GM13976 (cell line): ENCODE measurements around the gene EXOC6B.

Source experiments
- DNase-seq: peaks from one replicate; pipeline ENCODE4 v3.0.0; 2012; ENCODE audit warnings: low spot score
- CTCF ChIP-seq: IDR thresholded peaks from 2 replicates; pipeline ENCODE4 v1.5.1; 2012; ENCODE audit warnings: borderline replicate concordance, mild to moderate bottlenecking; ENCODE audit not compliant: insufficient read depth; ENCODE audit errors: extremely low read depth, missing control alignments, control extremely low read depth
- in situ Hi-C: fragments of 300-500 bp; cut with MboI; formaldehyde crosslinking; loops from one replicate; pipeline ENCODE4 v1.12.0; 2022; ENCODE audit warnings: low sequenced_read_pairs, mixed read lengths, inconsistent platforms; ENCODE audit not compliant: unreplicated experiment

EXOC6B gene

GRCh38 chr2:72843301-72843700 is 17.5 kb upstream of the EXOC6B start:
- no peak for TF ChIP-seq CTCF
- DNase-seq, result no peak
- in situ Hi-C loops, result no loop called here

GRCh38 chr2:72841462-72842125 is 15.8 kb upstream of the EXOC6B start:
- no peak for TF ChIP-seq CTCF
- in situ Hi-C loops, result no loop called here

GRCh38 chr2:72840066-72840465 is 14.2 kb upstream of the EXOC6B start:
- no peak for TF ChIP-seq CTCF
- DNase-seq, result no peak
- in situ Hi-C loops, result no loop called here

More at GRCh38 chr2:72841462-72842125, 15.8 kb upstream of the EXOC6B start:
- DNase-seq, result no peak

GRCh38 chr2:72837171-72837570 is 11.3 kb upstream of the EXOC6B start:
- no peak for TF ChIP-seq CTCF
- no peak for DNase-seq
- in situ Hi-C loops, result no loop called here

- DNase-seq, result no peak
- TF ChIP-seq CTCF, result no peak
- in situ Hi-C loops, result no loop called here
Measured at GRCh38 chr2:72835403-72835802, 9.6 kb upstream of the EXOC6B start.

- no peak for TF ChIP-seq CTCF
- in situ Hi-C loops, result no loop called here
- no peak for DNase-seq
Measured at GRCh38 chr2:72834596-72834995, 8.8 kb upstream of the EXOC6B start.
